Fibroblast of peridontal ligament (primary cell): ENCODE data around the gene PRXL2C.
A peak's percentile ranks its signal among the peaks of the same experiment; 100 is the strongest.

ENCODE experiments used
- DNase-seq: peaks from one replicate; pipeline ENCODE4 v3.0.0-alpha.2; 2010; ENCODE audit errors: extremely low read depth

Gene PRXL2C

DNA sequence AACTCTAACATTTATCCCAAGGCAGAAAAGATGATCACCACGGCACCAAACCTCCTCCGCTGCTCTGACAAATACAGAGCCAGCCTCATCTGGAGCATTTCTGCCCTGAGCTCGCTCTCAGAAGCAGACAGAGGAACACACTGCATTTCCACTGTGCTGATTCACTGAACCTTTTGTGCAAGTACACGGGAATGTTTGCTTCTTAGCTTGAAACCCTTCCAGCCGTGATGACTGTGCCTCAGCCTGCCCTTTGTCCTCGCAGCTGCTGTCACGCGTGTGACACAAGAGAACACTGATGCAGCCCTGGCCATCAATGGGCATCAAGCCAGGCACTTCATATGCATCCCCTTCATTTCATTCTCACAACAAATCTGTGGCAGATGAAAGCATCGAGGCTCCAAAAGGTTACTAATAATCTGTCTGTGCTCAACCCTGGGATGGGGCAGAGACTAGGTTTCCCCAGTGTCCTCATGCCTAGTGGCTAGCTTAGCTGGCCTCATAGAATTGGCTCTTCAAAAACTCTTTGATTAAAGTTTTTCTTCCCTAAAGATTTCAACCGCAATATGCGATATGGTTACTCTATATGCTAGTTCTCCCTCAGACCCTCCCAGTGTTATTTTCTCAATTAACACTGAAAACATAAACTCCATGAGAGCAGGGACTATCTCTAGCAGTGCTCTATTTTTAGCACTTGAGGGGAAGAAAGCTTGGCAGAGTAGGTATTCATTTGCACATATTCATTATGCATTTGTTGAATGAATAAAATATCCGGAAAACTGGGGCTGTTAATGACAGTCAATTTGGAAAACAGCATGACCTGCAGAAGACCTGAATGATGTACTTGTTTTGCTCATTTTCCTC is 42.8 kb downstream of the PRXL2C start:
- DNase-seq, result peak; percentile 89

DNA sequence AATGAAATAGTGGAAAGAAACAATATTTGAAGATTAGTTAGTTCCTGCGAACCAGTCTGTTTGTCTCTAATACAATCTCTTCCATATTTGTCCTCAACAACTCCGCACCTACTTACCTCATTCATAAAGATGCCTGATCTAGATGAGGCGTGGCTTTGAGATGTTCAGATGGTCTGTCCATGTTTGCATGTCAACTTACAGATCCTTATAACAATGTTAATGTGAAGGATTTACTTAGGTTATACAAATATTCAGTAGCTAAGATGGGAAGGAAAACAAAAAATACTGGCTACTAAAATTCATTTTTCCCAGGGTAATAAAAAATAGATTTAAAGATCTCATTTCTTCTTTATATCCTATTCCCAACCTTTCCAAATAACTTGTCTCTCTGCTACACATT is 43.8 kb downstream of the PRXL2C start:
- DNase-seq, result no peak

DNA sequence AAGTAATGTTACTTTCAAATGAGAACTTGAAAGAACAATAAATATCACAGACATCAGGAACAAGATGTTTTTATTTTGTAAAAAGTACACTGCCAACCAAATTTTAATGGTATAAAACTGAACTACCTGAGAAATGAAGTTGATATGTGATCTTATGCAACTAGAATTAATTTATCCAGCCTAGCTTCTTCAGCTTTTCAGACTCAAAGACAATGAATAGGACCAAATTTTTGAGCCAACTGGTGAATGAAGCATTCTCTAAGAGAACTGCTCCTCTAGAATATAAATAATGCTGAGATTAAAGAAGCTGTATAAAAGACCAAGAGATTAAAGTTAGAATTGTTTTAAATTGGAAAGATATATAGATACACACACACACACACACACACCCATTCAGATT is 45.4 kb downstream of the PRXL2C start:
- no peak for DNase-seq

DNA sequence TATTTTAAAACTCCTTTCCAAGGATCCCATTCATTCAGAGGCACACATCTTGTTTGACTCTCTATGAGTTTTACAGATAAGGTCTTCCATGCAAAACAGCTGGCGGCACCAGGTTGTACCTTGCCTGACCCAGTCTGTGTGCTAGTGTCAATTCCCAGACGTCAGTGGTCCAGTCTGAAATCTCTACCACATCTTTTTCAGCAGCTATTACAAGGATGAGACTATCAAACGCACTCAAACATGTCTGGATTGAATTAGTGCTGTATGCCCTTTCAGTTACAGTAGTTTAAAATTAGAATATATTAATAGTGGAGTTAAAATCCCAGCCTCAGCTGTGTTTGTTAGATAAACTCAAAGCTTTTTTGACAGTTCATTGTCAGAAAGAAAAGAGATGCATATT is 47.1 kb downstream of the PRXL2C start:
- no peak for DNase-seq

DNA sequence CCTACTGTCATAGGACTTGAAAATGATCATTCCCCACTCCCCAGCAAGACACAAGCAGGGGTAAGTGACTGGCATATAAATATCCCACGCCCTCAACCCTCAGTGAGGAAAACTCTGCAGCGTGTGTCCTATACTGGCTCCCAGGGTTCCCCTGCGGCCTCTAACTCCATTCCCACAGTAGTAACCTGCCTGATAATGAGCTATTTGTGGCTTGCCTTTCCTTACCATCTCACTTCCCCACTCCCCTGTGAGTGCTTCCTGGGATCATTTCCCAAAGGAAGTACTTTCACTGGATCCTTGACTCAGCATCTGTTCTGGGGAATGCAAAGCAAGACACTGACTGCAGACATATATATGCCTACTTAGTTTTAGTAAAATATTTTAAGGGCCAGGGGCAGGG is 49.8 kb downstream of the PRXL2C start:
- no peak for DNase-seq

DNA sequence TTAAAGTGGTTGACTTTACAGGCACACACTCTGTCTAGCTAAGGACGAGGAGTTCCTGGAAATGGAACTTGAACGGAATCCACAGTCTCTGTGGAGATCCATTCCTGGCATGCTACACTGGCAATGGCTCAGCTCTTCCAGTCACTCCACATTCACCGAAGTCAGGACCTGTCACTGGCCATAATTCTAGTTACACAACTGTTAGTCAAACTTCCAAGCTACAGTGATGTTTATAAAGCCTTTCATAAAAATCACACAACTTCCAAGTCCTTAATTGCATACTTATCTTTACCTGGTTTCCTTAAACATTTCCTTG is 51.2 kb downstream of the PRXL2C start:
- DNase-seq, result no peak

DNA sequence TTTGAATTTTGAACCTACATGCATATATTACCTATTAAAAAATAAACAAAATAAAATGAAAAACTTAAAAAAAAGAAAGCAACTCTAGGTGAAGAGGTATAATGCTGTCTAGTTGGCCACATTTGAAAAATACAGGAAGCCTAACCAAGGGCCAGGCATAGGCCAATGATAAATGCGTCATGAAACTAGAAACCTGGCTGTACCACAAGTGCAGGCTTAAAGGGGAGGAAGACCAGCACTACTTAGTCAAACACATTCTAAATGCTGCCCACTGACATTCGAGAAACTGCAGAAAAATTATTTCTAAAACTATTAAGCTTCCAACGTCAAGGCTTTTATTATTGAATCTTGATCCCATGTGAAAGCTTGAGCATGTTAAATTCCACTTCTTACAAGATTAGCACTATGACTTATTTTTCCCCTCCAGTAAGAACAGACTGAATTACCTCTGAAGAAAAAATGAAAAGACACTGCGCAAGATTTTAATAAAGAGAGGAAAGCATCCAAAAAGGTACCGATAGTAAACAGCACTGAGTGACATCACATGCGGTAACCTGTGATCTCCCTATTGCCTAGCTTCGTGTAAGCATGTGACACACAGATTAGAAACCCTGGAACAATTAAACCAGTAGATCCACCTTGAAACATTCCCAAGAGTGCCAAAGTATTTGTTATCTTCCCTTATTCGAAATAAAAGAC is 51.7 kb downstream of the PRXL2C start:
- DNase-seq, result no peak

DNA sequence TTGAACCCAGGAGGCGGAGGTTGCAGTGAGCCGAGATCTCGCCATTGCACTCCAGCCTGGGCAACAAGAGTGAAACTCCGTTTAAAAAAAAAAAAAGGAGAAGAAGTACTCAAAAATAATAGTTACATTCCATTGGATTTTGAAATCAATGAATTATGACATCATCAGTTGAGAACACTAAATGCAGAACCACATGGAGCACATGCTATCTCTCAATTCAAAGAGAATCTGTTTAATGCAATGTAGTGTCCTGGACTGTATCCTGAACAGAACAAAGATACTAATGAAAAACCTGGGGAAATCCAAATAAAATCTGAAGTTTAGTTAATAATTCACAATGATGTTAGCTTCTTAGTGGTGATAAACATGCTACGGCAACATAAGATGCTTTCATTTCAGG is 55.8 kb downstream of the PRXL2C start:
- peak; percentile 82 for DNase-seq

DNA sequence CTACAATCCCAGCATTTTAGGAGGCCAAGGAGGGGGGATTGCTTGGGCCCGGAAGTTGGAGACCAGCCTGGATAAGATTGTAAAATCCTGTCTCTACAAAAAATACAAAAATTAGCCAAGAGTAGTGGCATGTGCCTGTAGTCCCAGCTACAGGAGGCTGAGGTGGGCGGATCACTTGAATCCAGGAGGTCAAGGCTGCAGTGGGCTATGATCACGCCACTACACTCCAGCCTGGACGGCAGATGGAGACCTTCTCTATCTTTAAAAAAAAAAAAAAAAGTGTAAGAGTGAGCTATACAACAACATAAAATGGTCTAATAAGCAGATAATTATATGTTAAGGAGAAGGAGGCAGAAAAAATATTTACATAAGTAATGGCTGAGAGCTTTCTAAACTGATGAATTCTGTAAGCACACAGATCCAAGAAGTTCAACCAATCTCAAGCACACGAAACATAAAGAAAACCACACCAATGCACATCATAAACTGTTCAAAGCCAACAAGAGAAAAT is 58.5 kb downstream of the PRXL2C start:
- DNase-seq, result no peak
